Brain pericyte (primary cell): ENCODE measurements around the gene LRP1B.
A peak's percentile ranks its signal among the peaks of the same experiment; 100 is the strongest.

Experiments
- DNase-seq: peaks from one replicate; pipeline ENCODE4 v3.0.0-alpha.2; 2012; ENCODE audit warnings: low read depth, low spot score

LRP1B gene

DNA sequence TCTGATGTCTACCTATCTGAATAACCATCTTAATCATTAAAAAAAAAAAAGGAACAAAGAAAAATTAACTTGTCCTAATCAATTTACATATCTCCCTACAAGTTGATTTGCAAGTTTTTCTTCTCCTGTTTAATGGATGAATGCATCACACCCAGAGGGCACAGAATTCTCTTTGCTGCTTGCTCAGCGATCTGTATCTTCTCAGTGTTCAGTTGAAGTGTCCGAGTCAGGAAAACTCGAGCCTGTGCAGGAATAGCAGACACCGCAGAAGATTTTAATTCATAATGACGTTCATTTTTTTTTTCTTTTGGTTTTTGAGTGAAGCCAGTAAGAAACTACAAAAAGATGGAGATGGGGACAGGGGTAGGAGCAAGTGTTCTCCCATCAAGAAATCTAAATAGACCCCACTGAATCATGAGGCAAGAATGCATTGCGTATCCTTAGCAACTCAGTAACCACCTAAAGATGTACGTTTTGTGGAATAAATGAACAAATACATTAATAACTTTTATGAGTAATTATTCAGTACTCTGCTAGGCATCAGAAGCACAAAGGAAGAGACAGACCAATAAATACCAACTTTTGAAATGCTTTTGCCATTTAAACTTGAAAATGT is 675.5 kb downstream of the LRP1B start:
- DNase-seq, result no peak

DNA sequence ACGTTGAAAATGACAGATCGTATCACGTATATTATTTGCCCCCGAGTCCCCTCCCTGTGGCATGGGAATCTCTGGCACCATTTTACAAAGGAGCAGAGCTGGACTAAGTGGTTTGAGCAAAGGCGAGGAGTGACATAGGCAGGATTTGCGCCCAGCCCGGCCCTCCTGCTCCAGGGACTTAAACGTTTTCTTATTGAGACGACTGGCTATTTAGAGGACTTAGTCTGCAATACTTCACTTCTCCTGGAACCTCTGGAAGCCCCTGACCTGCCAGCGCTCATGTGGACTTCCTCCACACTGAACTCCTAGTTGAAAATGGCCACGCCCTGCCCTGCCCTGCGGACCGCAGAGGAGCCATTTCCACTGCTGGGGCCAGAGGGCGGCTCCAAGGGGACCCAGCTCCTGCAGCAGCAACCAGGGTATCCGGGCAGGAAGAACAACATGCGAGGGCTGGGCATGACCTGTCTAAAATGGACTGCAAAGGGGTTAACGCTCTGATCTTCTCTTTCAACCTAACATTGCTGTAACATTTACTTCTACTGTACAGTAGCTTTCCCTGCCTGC is 690.7 kb downstream of the LRP1B start:
- no peak for DNase-seq

DNA sequence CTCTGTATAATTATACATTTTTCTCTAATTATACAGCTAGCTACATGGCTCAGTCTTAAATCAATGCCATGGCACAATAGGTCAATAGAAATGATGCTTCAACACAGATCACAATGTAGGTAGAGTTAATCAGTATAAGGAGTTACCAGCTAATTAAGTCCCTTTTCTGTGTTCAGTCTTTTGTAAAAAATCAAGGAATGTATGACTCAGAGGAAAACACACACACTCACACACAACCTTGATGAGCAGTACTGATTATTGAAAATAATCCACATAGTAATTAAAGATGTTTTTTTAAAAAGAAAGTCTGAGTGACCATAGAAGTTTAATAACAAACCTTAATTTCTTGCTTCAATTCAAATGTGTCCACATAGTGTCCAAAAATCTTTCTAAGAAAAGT is 691.3 kb downstream of the LRP1B start:
- no peak for DNase-seq

DNA sequence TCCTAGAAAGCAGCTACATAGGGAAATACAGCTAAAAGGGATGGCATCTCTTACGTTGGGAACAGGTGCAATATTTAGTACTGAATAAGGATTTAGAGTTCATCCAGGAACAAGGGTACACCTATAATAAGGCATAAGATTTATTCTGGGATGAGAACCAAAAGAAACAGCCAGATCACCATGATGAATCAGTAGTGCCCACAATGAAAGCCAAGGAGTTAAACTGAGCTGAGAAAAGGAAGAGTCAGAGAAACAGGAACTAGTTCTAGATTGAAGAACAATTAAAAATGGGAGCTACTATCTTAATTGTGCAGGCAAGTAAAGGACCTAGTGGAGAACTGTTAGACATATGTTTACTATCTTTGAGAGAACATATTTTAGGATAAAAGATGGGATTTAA is 692.3 kb downstream of the LRP1B start:
- no peak for DNase-seq

DNA sequence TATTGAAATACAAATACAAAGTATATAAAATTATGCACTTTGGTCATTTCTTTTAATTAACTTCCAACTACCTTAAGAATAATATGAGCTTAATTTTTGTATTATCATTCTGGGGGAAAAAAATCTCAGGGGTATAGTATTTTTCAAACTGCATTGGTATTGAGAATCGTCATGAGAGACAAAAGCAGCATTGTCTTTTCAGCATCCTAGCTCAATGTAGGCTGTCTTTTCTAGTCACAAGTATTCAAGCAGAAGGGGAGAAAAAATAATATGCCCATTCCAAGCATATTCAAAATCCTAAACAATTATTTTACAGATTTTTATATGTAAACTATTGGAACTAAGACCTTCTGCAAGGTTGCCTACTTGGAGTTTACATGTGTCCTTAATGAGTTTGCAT is 693.3 kb downstream of the LRP1B start:
- no peak for DNase-seq

DNA sequence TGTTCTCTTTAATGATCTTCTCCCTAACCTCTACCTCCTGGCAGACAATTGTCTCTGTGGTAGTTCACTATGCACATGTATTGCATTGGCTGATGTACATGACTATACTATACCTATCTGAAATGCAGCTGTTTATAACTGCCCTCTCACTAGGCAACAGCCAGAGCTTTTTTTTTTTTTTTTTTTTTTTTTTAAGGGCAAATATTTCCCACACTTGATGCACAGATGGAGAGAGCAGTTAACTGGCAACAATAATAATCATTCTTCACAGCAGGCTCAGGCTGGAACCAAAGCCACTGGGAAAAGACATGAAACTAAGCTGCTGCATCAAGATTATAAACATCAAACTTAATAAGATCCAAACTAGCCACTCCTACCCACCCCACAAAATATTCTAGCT is 707.7 kb downstream of the LRP1B start:
- DNase-seq, result peak; percentile 5

DNA sequence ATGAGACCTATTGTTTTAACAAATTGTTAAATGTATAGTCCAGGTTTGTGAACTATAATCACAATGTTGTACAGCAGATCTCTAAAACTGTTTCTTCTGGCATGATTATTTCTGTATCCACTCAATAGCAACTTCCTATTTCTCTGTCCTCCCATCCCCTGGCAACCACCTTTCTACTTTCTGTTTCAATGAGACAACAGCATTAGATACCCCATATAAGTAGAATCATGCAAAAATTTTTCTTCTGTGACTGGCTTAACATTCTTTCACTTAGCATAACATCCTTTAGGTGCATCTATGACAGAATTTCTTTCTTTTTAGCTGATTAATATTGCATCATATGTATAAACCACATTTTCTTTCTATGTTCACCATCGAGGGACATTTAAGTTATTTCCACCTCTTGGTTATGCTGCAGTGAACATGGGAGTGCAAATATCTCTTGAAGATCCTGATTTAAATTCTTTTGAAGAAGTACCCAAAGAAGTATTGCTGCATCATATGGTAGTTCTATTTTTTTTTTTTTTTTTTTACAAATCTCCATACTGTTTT is 713.5 kb downstream of the LRP1B start:
- no peak for DNase-seq

DNA sequence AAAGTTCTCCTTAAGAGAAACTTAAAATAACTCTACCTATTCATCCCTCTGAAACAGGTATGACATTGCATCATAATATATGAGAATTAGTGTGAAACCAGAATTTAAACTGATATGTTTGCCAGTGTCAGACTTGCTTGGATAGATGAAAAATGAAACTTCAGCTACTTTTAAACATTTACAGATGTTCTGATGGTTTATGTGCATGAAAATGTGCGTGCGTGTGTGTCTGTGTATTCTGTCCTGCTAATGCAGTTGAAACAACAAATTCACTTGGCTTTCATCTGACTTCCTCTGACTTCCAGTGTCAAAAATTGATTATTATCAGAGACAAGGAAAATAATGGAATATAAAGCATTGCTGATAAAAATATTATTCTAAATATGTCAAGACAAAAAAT is 719.4 kb downstream of the LRP1B start:
- DNase-seq, result peak; percentile 25

DNA sequence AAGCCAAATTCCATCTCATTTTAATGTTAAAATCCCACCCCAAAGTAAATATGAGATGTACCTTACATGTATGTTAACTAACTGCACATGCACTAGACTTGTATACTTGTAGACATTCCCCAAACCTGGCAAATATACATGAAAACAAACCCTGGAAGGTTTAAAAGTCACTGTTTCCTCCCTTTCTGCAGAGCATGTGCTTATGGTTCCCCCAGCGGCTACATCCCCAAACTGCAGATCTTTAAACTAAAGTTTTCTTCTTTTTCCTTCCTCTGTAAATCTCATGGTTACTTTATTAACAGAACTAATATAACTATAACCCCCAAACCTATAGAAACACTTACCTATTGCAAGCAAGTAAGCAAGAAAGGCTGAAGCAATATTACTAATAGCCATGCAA is 731.5 kb downstream of the LRP1B start:
- DNase-seq, result no peak

DNA sequence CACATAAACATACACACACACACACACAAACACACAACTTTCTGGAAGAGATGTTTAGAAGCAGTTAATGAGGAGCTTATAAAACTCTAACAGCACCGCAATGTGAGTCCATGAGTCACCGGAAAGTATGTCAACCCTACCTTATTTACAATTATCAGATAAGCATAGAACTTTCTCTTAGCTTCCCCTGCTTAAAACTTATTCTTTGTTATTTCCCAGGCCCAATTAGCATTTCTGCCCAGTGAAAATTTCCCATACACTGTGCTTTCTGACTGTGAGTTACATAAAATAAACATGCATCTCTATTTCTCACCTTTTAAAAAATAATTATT is 737.6 kb downstream of the LRP1B start:
- DNase-seq, result no peak

DNA sequence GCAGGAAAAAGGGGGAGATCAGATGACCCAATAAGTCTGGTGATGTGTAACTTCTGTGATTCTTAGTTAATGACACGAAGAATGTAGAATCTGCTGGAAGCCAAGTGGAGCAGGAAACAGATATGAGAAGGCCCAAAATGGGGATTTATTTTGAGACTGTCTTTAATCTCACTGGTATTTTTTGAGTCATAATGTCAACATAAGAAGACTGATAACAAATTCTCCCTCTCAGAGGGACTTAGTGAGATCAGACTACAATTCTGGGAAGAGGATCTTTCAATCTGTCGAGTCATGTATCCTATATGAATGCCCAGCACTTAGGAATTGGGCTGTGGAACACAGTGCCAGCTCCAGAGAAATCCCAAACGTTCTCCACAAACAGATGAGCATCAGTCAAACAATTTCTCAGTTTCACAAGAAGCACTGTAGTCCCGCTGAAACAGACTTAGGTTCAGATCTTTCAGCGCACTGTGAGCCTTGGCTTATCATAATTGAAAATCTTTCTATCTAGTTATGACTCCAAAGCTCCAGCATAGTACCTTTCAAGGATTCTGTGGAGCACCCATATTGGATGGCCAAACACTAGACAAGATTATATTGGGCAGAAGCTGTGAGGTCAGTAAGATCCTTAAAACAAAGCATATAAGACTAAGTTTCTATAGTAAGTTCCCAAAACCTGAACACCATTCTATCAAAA is 738.2 kb downstream of the LRP1B start:
- no peak for DNase-seq

DNA sequence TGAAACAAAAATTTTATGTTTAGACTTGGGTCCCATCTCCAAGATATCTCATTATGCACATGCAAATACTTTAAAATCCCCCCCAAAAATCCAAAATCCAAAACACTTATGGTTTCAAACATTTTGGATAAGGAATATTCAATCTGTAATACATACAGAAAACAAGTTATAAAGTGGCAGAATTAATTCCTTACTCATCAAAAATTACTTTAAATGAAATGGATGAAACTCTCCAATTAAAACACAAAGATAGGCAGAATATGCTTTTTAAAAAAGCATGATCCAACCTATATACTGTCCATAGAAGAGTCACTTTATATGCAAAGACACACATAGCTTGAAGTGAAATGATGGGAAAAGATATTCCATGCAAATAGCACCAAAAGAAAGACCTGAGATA is 744.6 kb downstream of the LRP1B start:
- no peak for DNase-seq

DNA sequence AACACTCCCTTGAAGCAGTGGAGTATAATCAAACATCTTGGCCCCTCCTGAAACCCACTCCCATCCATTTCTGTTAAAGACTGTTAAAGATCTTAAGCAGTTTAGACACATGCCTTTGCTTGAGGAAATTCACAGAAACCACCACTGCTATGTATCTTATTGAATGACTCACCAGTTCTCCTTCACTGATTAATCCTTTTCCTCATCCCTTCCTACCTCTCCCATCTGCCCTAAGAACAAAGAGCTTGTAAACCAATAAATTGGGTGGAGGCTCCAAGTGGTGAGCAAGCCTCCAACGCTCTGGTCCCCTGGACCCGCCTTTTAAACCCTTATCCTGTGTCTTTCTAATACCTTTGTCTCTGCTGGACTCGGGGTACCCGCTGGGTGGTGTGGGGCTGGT is 746.1 kb downstream of the LRP1B start:
- no peak for DNase-seq

DNA sequence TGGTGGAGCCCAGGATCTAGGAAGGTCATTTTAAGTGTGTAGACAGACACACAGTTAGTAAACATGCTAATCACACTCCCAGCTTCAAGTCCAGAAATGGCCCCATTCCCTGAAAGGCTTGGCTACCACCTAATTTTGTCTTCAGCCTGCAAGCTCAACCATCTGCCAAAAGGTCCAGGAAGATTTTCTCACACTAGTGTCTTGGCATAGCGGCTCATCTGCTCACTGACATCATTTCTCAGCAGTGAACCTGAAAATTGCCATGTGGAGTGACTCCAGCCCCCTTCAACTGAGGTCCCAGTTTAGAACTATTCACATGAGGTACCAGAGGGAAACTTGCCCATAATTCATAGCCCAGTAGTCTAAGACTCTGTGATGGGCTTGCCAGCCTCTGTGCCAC is 748.9 kb downstream of the LRP1B start:
- no peak for DNase-seq

DNA sequence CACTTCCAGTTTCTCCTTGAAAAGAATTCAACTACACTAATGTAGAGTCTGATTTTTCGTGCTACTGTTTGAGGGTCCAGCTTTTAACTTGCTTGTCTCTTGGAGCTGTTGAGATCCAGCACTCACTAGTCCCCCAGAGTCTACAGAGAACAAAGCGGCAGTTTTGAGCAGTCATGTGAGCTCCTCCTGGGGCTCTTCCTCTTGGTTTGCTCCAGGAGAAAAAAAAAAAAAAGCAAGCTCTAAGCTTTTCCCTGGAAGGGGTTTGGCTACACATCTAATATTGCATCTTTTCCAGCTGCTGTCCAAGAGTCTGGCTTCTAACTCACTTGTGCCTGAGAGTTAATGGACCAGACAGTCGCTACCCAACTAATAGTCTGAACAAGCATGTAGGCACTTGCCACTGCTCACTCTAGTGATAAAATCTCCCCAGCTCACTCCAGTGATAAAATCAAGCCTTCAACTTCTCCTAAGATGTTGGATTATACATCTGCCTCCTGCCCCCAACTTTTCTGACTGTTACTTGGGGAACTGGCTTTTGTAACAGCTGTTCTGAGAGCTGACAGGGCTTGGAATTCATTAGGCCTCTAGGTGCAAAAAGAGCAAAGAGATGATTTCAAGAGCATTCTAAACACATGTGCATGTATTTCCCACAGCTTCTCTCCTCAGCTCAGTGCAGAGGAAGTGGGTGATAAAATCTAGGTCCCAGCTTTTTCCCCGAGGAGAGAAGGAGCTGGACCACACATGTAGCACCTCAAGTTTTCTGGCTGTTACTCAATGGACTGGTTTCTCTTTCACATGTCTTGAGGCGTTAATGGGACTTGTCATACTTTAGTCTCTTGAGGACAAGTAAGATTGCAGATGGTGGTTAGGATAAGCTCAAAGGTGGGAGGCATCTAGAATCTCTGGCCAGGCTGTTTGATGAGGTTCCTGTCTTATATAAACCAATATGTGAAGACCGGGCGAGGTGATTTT is 750.5 kb downstream of the LRP1B start:
- no peak for DNase-seq

DNA sequence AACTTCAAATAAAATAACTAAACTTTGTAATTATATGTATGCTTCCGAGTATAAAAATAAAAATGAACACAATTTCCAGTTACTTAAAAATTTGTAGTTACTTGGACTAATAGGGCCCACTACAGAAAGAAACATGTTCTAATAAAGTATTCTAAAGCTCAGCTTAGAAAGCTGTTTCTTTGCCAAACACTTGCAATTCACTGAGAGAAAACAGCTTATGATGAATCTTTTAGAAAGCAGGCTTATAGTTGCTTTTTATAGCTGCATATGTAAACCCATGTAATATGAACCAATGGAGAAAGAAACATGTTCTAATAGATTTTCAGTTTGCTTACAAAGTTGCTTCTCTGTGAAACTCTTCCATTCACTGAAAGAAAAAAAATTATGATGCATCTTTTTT is 766.0 kb downstream of the LRP1B start:
- DNase-seq, result no peak

DNA sequence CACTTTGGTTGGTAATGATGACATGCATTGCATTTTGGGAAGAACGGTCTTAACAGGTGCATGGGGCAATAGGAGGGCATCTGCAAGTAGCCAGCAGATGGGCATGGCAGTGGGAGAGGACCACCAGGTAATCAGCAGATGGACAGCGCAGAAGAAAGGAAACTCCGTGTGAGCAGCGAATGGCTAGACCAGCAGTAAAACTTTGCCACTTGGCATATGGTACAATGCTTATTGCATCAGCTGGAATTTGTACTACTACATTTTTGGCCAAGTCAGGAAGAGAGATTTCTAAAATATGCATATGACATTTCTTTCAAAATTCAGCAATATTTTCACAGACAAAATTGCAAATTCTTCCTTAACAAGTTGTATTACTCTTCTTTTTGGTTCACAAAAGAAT is 768.5 kb downstream of the LRP1B start:
- no peak for DNase-seq

DNA sequence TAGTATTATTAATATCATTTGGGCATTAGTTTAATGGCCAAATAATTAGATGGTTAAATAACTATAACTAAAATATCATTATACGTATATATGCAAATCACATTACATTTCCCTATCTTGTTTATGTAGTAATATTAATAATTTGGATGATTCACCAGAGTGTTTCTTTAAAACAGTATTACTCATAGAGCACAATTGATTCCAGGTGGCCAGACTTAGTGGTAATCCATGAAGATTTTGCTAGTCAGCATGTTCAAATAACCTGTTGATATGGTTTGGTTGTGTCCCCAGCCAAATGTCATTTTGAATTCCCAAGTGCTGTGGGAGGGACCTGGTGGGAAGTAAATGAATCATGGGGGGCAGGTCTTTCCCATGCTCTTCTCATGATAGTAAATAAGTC is 782.3 kb downstream of the LRP1B start:
- no peak for DNase-seq

DNA sequence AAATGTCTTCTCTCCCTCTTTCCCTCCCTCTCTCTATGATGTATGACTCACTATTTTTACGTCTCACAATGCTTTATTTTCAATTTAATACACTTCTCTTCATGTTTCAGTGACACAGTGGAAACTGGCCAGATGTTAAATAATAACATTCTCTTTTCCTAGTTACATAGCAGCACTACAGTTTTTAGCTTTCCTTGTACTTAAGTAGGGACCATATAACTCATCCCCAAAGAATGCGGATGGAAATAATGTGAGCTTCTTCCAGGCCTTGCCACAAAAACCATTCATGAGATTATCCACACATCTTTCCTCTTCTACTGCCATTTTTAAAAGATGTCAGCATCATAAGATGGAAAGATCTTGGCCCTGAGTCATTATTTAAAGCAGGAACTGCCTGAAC is 789.4 kb downstream of the LRP1B start:
- peak; percentile 62 for DNase-seq

DNA sequence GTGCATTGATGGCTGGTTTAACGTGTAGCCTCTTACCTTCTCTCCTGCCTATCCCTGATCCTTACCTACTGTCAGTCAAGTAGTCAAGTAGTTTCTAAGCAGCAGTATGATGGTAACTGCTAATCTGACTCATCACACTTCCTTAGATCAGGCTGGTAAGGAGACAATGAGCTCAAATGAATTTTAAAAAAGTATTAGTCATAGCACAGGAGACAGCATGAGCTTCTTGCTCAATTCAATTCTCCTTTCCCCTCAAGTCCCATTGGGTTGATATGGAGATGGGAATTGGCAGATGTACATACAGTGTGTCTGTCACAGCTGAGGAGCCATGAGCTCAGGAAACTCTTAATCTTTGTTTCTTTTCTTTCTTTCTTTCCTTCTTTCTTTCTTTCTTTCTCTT is 799.7 kb downstream of the LRP1B start:
- DNase-seq, result peak; percentile 51

DNA sequence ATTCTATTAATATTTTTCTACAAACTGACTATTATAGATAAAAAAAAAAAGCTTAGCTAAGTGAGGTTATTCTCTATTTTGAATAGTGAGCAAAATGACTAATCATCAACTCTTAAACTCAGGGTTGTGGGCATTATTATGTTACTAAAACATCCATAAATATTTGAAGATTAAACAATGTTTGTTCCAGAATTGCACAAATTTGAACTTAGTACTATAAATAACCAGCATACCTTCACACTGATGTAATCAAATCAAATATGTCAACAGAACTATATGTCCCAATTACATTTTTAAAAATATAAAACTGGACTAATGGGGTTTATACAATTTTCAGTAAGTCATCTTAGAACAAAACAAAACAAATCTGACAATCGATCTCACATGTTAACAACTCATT is 800.9 kb downstream of the LRP1B start:
- no peak for DNase-seq

DNA sequence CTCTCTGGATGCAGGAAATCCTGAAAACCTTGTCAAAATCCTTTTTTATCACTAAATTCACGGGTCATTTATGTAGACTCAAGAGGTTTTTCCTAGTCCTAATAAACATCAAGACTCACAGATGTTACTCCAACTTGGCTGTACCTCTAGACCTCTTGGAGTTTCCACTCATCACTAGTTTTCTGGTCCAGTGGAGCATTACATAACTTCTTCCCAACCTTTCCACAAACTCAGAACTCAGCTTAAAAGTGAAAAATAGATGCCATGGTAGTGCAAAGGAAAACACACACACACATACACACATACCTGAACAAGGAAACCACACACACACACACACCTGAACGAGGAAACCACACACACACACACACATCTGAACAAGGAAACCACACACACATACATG is 807.2 kb downstream of the LRP1B start:
- DNase-seq, result no peak
